SH-SY5Y (cell line): ENCODE results near the gene BIN1.

Experiments used
- GATA2 ChIP-seq: IDR thresholded peaks from 2 replicates; pipeline ENCODE4 v1.6.1; 2011; ENCODE audit warnings: mild to moderate bottlenecking, low read depth, low read length
- GATA3 ChIP-seq: IDR thresholded peaks from 2 replicates; pipeline ENCODE4 v1.6.1; 2011; ENCODE audit warnings: low read depth, mild to moderate bottlenecking, low read length, moderate library complexity

The BIN1 gene, protein sequence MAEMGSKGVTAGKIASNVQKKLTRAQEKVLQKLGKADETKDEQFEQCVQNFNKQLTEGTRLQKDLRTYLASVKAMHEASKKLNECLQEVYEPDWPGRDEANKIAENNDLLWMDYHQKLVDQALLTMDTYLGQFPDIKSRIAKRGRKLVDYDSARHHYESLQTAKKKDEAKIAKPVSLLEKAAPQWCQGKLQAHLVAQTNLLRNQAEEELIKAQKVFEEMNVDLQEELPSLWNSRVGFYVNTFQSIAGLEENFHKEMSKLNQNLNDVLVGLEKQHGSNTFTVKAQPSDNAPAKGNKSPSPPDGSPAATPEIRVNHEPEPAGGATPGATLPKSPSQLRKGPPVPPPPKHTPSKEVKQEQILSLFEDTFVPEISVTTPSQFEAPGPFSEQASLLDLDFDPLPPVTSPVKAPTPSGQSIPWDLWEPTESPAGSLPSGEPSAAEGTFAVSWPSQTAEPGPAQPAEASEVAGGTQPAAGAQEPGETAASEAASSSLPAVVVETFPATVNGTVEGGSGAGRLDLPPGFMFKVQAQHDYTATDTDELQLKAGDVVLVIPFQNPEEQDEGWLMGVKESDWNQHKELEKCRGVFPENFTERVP

DNA sequence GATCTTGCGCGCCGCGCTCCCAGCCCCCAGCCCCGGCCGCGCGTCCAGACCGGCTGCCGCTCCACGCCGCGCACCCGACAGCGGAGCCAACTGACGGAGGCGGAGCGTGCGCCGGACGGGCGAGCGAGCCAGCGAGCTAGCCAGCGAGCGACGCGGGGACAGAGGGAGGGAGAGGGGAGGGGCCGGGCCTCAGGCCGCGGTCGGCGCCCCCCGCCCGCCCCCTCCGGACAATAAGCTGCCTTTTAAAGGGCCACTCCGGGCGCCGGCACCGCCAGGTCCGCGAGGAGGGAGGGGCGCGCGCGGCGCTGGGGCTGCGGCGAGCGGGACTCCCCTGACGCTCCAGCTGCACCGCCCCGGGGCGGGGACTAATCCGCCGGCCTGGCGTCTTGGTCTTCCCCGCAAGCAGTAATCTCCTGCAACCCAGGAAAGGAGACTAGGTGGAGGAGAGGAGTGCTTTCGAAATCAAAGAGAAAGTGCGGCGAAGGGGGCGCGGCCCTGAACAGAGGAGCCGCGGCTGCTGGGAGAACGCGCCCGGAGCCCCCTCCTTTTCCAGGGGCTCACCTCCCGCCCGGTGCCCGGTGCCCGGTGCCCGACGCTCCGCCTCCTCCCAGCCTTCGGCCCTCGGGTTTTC, at the start of gene BIN1:
TSS of gene BIN1 (minus strand) at position 164 of the 631 bp plus-strand sequence. CDS start 211 bp downstream, outside the sequence.
- no peak; the same call in 1 of the 2 replicates for TF ChIP-seq GATA2
- no peak for TF ChIP-seq GATA3

- TF ChIP-seq GATA3 (no peak), GATA2 (no peak)
Measured at GRCh38 chr2:127155947-127156346, 49.0 kb upstream of the BIN1 start.

- TF ChIP-seq GATA3 (no peak), GATA2 (no peak)
Measured at GRCh38 chr2:127155028-127155581, 48.2 kb upstream of the BIN1 start.

DNA sequence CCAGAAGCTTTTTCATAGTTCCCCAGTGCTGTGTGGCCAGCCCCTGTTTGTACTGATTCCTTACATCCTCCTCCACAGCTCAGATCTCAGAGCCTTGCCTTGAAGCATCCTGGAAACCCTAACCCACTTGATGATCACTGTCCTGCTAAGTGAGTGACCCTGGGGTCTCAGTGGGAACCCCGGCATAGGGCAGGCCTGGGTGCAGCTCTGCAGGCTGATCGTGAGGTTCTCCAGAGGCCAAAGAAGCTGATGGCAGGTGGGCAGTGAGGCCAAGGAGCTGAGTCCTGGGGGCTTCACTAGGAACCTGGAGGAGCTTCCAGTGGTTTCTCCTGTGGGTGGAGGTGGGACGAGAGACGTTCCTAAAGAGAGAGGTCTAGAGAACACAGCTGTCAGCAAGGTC, 47.4 kb upstream of the BIN1 start:
- TF ChIP-seq GATA2 (no peak), GATA3 (no peak)

GRCh38 chr2:127153691-127154158, 46.8 kb upstream of the BIN1 start:
- no peak for TF ChIP-seq GATA3
- TF ChIP-seq GATA2: no peak

DNA sequence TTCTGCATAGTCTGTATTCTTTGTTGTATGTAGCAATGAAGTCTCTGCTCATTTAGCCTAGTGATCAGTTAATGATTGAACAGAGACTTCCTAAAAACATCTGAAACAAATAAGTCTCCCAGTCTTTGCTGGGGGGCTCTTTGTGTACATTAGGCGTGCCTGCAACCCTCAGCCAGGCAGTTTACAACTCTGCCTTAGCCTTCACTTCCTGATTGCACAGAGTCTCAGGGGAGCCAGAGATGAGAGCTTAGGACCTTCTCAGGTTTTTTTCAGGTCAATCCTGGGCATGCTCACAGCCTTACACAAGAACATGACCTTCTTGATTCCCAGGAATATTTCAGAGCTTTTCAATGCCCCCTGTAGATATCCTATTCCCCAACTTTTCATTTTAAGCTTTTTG, 44.0 kb upstream of the BIN1 start:
- TF ChIP-seq GATA3: no peak
- no peak for TF ChIP-seq GATA2

DNA sequence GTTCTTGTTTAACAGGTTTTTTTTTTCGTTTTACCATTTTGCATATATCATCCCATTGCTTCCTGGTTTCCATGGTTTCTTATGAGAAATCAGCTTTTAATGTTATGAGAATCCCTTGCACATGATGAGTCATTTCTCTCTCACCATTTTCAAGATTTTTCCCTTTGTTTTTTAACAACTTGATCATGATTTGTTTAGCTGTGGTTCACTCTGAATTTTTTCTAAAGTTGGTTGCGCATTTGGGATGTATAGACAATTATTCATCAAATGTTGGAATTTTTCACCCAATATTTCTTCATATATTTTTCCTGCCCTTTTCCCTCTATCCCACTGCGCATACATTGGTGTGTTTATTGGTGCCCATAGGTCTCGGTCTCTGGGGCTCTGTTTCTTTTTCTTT, 42.4 kb upstream of the BIN1 start:
- TF ChIP-seq GATA2 (no peak), GATA3 (no peak)

DNA sequence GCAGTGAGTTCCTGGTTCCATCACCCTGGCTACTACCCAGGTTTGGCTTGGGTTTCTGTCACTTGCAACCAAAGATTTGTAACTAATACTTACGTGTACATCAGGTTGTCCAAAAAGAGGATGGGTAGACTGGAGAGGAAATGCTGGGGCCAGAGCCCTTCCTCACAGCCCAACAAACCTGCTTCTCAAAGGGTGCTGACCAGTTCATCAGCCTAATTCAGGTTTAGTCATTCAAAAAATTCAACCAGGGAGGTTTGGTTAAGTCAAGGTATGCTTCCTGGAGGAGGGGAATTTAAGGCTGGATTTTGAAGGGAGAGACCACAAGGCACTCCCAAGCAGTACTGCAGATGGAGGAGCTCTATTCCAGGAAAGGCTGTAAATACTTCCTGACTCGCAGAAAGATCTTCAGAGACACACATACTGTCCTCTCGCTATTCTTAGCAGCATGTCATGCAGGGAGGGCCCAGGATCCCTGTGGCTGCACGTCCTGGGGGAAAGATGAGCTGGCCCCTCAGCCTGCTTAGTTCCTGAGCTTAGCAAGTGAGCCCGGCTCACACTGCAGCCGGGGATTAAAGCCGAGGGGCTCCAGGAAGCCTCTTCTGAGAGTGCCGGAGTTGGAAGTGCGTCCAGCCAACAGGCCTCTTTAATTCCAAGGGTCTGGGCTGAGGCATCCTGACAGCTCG, 40.0 kb upstream of the BIN1 start:
- no peak for TF ChIP-seq GATA3
- no peak for TF ChIP-seq GATA2

DNA sequence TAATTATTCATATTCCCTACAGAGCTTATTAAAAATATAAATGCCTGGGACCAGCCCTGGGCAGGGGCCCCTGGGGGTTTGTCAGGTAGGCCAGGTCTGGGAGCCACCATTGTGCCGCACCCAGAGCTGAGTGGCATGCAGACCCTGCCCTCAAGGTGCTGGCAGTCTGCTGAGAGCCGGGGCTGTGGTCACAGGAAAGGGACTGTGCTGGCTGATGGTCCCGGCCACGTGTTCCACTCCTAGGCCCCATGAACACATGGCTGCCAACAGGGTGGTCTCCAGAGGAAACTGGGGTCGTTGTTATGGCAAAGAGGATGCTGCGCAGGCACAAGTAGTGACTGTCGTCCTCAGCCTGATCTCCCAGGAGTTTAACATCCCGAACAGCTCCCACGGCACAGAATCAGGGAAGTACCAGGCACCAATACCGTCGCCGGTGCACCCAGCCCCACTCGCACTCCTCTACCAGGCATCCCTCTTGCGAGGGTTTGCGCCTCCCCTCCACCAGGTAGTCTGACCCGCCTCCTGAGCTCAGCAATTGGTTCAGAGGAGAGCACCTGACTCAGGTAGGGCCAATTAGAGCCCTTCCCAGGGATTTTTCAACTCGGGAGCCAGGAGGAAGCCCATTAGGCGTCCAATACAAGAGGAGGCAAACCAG, 39.2 kb upstream of the BIN1 start:
- TF ChIP-seq GATA3: no peak
- no peak for TF ChIP-seq GATA2

GRCh38 chr2:127145280-127145895, 38.4 kb upstream of the BIN1 start:
- TF ChIP-seq GATA3 (no peak), GATA2 (no peak)

DNA sequence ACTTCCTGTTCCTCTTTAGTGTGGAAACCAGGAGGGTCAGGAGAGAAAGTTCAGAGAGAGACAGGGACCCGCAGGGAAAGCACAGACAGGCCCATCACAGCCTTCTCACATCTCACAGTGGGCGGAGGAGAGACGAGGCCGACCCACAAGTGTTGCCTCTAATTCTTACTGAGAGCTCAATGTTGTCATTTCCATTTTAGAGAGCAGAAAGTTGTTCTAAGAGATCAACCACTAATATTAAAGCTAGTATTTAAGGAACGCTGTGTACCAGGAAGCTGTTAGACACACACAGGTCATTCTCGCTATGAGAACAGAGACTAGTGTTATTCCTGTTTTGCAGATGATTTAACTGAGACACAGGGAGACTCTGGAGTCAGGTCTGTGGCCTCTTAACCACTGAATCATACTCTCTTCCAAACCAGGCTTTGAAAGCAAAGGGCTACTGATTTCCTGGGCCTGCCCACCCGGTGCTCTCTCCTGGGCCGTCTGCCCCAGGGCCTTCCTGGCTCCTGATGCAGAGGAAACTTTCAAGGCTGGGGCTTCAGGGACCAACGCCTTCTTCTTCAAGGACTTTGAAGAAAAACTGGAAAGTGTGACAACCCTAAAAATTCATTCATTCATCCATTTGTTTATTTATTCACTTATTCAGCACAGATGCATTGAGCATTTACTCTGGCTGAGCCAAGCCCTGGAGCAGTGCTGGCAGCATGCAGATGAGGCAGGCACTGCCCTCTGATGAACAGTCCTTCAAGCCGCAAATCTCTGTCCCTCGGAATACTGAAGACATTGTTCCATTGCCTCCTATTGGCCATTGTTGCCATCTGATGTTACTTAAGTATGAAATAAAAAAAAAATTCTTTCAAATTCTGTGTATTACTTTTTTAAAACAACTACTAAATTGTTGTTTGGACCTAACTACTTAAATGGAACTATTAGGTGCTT, 37.2 kb upstream of the BIN1 start:
- no peak for TF ChIP-seq GATA3
- no peak for TF ChIP-seq GATA2
